GM13977 (cell line): ENCODE results near the gene BLM.

Experiments
- DNase-seq: peaks from one replicate; pipeline ENCODE4 v3.0.0; 2012; ENCODE audit warnings: low spot score
- in situ Hi-C: fragments of 300-500 bp; cut with MboI; formaldehyde crosslinking; loops from one replicate; pipeline ENCODE4 v1.12.0; 2022; ENCODE audit warnings: low sequenced_read_pairs, low pct_unique_long_range_greater_than_20kb, mixed read lengths, inconsistent platforms; ENCODE audit not compliant: unreplicated experiment
- TF ChIP-seq, protein P1 (sequence below): IDR thresholded peaks from 2 replicates; pipeline ENCODE4 v1.5.1; 2012; ENCODE audit warnings: mild to moderate bottlenecking, control low read depth; ENCODE audit not compliant: insufficient read depth; ENCODE audit errors: extremely low read depth, missing control alignments

BLM gene

DNA sequence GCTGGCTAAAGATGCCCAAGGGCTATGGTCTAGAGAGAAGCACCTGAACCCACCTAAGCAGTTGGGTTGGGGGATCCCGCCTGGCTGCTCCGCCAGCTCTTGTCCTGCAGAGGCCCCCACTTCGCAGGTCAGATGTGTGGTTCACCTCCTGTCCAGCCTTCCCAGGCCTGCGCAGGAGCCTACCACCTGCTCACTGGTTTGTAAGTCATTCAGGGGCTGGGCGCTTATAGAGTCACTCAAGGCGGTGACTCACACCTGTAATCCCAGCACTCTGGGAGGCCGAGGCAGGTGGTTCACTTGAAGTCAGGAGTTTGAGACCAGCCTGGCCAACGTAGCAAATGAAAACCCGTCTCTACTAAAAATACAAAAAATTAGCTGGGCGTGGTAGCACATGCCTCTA is 147.4 kb downstream of the BLM start:
- DNase-seq = no peak
- in situ Hi-C loops = no loop called here
- TF ChIP-seq, protein P1, sequence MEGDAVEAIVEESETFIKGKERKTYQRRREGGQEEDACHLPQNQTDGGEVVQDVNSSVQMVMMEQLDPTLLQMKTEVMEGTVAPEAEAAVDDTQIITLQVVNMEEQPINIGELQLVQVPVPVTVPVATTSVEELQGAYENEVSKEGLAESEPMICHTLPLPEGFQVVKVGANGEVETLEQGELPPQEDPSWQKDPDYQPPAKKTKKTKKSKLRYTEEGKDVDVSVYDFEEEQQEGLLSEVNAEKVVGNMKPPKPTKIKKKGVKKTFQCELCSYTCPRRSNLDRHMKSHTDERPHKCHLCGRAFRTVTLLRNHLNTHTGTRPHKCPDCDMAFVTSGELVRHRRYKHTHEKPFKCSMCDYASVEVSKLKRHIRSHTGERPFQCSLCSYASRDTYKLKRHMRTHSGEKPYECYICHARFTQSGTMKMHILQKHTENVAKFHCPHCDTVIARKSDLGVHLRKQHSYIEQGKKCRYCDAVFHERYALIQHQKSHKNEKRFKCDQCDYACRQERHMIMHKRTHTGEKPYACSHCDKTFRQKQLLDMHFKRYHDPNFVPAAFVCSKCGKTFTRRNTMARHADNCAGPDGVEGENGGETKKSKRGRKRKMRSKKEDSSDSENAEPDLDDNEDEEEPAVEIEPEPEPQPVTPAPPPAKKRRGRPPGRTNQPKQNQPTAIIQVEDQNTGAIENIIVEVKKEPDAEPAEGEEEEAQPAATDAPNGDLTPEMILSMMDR = no peak

DNA sequence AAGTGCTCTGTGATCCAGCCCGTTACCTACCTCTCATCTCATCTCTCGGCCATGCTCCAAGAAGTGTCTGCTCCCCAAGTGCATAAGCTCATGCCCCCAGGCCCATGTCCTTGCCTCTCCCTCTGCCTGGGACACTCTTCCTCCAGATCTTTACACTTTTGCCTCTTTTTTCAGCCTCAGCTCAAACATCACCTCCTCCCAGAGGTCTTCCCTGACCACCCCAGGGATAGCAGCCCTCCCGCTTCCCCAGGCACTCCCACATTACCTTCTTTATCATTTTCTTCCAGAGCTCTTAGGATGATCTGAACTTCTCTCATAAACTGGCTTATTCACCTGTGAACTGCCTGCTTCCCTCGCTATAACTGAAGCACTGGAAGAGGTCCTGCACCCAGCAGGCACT is 148.6 kb downstream of the BLM start:
- DNase-seq = no peak
- TF ChIP-seq, protein P1 = no peak
- in situ Hi-C loops = no loop called here
